AG20443 (cell line): ENCODE measurements around the gene FASLG.
"Not testable (repeated sequence)": the region's sequence is repeated elsewhere in the genome, so short reads cannot be mapped to it uniquely, and the experiment has no call there.

ENCODE experiments used
- DNase-seq: peaks from one replicate; pipeline ENCODE4 v3.0.0; 2012; ENCODE audit warnings: low spot score, mixed read lengths

The FASLG gene

DNA sequence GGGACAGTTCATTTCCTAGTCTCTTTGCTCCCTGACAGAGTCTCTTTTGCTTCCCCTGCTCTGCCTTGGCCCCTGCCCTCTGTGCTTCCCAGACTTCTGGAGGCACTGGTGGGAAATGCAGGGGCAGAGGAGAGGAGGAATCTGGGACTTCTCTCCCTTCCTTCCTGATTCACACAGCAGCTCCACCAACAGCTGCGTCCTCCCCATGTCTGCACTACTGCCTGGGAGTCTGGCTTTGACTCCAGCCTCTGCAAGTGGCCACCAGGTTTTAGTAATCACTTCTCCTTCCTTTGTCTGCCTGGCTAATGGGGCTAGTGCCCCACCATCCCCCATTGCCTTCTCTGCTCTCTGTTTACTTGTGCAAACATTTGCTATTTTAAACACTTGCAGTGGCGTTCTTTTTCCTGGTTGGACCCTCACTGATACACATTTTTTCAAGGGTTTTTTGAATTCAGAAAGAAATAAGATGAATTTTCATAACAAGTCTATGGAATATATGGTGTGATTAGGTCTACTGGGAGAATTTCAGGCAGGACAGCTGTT, 21.9 kb downstream of the FASLG start:
- no peak for DNase-seq

DNA sequence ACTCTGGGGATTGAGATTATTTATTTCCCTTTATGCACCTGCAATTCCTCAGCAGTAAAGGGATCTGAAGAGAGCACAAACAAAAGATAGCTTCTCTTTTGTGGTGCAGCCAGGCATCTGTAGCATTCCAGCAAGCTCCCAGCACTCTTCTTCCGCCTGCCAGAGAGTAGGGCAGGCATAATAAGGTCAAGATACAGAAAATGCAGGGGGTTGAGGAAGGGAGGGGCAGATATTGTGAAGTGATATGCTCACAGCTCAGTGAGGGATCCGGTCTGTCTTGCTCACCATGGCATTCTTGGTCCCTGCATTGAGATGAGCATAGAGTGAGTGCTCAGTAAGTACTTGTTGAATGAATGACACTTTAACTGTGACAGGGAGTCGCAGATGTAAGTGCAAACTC, 23.9 kb downstream of the FASLG start:
- no peak for DNase-seq

DNA sequence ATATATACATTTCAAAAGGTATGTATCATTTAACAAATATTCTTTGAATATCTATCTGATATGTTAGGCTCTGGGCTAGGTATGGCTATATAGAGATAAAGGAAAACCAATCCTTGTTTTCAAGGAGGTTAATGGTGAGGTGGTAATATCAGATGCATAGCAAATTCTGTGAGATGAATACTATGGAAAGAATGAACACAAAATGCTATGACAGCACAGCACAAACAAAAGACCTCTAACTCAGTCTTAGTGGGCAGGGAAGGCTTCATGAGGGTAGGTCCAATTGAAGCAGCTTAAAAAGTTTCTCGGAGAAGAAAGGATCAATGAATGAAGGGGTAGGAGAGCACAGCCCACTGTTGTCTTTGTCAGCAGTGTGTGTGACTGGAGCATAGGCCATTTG, 27.2 kb downstream of the FASLG start:
- no peak for DNase-seq

DNA sequence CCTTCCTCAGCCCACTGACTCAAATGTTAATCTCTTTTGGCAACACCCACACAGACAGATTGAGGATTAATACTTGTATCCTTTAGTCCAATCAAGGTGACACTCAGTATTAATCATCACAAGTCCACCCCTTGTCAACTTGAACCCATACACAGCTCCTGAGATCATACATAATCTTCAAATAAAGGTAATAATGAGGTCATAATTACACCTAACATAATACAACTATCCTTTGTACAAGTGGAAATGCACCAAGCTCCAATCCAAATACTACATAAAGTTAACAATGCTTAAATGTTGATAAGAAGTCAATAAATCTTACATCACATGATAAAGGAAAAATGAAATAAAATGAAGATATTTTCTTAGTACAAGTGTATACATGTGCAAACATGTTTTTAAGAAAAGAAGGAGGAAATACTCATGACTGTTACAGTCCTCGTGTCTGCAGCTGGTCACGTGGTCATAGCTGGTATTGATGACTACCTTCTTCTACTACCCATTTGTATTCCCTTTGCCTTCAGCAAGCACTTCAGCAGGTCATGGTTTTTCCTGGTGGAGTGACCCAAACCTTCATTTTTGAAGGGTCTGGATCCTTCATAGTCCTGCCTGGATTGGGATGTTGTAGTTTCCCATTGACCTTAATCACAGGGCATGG, 29.7 kb downstream of the FASLG start:
- not testable (repeated sequence) for DNase-seq

DNA sequence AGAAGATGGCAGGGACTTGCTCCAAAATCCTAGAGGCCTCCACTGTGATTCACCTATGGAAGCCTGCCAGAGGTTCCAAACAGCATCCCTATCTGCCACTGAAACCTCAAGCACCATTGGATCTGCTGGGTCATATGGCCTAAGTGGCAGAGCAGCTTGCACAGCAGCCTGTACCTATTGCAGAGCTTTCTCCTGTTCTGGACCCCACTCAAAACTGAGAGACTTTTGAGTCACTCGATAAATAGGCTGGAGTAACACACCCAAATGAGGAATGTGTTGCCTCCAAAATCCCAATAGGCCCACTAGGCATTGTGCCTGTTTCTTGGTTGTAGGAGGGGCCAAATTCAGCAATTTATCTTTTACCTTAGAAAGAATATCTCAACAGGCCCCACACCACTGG, 32.0 kb downstream of the FASLG start:
- DNase-seq = not testable (repeated sequence)

DNA sequence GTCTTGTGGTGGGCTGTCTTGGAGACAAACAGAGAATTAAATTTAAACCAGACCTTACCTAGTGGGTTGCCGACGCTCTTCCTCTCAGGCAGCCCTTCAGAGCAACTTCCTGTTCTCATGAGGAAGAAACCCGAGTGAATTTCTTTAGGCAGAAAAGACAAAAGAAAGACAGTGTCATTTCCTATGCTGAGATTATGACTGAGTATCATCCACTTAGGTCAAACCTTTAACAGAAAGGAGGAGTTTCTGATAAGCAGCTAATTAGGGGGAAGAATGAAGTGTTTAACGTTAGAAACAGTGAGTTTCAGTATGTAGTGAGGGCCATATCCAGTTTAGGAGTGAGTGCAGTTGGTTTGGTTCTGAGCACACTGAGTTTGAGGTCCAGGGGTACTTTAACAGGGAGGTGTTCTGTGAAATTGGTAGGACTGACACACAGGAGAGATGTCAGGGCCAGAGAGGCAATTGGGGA, 38.7 kb downstream of the FASLG start:
- no peak for DNase-seq

DNA sequence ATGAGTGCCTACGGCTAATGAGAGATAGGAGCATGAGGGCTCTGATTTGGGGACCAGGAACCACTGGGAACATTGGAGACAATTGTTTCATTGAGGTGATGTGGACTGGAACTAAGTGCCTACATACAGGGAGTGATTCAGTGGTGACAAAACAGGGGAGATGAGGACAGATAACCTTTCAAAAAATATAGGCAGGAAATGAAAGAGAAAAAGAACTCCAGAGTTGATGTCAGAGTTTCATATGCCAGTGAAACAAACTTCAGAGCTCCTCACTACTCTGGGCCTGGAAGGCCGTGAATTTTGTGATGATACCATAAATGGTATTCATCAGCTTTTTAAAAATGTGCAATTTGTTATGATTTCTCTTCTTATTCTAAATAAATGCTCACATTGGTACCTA, 39.3 kb downstream of the FASLG start:
- no peak for DNase-seq

DNA sequence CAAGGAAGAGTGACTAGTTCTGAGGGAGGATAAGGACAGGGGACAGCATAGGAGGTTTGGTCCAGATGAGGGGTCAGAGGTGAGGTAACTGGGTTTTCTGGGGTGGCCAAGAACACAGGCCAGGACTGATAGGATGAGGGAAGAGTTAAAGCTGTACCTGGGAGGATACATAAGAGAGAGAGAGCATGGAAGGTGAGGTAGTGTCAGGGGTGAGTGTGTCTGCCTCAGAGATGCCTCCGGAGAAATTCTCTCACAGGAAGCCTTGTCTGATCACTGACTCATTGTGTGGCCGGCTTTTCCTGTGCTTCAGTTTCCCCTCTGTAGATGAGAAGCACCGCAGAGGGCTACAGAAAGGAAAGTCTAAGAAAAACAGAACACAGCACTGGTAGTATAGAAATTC, 40.2 kb downstream of the FASLG start:
- DNase-seq = peak; percentile 35

DNA sequence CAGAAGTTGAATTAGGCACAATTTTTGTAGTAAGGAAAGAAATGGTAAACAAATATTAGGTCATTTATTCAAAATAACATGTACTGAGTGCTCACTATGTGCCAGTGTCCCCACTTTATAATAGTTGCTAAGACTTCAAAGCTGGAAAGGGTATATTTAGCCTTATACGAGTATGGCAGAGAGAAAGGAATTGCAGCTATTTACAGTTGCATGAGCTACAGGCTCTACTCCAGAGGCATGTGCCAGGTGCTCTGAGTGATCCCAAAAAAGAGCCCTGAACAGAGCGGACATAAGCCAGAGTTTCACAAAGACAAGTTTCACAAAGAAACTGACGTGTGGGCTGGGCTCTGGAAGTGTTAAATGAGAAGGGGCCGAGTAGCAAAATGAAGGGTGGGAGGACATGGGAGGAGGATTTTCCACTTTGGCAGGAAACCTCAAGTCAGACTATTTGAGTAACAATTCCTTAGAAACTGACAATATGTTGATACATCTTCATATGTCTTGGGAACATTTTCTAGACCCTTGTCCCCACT, 40.9 kb downstream of the FASLG start:
- no peak for DNase-seq

DNA sequence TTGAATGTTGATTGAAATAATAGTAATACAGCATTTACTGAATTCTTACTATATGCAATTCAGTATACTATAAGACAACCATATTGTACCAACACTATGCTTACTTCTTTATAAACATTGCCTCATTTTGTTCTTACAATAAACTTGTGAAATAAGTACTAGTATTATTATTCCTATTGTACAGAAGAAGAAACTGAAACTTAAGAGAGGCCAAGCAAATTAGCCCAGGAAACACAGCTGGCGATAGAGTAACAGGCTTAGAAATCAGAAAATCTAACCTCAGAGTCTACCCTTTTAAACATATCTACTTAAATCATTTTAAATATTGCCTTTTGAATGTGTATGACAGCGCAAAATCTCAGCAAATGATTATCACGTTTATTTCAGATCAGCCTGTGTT, 41.7 kb downstream of the FASLG start:
- no peak for DNase-seq

DNA sequence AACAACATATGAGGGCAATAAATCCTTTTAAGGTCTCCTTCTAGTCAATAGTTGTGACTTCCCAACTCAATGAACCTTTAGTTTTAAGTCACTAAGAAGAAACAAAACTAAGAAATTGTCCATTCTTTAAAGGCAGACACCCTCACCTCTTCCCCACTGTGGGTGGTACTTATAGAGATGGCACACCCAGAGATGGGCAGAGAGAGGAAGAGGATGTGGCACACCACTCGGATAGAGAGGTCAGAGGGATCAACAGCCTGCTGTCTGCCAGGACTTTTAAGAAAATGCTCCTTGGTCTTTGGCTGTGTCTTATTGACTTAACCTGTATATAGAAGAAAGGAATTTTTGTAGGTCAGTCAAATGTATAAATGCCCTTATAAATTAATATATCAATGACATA, 45.1 kb downstream of the FASLG start:
- no peak for DNase-seq

DNA sequence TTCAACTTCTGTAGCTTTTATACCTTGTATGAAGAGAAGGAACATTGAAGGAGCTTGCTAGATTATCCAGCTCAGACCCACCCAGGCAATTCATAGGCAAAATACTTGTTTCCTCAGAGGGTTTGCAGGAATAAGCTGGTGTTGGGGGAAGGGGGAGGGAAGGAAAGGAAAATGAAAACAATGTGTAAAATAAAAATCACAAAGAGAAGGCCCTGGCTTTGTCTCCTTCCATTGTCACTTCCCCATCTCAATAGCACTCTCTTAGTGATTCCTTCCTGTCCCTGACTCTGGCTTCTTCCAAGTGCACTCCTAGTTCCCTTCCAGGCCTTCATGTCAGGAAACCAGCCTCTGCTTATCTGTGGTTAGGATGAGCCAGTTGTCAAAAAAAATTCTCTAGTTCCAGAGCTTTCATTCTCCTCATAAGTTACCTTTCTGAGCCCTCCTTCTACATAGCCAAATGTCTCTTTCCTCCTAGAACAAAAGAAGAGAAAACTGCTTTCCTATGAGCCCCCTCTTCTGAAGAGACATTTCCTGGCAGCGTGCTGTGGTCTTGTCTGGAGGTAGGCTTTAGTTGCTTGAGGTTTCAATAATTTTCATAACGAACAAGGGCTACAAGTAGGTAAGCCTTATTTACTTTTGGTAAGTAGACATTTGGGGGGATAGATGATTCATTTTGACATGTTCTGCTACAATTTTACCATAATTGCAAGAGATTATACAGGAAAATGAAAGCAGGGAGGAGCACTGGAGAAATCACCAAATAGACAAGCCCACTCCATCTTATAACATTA, 45.7 kb downstream of the FASLG start:
- DNase-seq = no peak

DNA sequence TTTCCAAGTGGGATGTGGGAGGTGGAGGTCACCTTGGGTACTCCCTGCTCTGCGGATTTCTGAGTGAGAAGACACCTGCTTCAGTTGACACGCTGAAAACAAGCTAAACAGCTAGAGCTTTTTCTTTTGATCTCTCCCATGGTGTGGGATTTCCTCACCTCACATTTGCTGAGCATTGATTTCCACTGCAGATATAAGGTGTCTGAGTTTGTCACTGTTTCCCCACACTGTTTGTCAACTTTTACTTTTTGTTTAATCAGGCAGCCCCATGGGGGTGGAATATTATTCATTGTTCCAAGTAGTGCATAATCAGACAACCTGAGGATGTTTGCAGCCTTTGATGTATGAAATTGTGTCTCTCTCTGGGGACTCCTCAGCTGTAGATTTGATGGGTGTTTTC, 49.5 kb downstream of the FASLG start:
- no peak for DNase-seq

DNA sequence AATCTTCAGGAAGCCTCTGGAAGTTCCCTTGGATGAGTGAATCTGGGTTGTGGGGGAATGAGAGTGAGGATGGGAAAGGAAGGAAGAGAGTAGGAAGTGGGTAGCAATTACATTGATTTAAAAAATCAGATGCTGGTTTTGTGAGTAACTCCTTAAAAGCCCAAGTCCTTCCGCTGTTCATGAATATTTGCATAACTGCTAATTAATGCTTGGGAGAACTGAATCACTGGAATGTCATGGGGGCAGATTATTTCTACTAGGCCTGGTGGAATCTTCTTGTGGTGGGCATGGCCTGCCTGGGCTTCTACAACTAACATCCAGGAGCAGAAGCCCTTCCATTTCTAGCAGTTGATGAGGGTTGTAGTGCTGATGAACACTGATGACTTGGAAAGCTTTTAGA, 52.7 kb downstream of the FASLG start:
- no peak for DNase-seq

DNA sequence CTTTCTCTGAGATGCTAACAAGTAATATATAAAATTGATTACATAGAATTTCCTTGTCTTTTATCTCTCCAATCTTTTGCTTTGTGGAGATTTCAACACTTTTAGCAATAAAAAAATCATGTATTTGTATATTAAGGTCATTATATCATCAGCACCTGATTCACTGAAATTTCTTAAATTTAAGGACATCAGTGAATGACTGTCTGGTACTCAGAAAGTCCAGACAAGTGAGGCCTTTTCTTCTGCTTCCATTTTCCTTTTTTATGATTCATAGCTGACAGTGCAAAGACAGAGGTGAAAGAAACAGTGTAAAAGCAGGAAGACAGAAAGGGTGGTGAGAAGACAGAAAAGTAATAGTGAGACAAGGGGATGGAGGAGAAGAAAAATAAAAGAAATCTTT, 54.6 kb downstream of the FASLG start:
- no peak for DNase-seq
